Measurements from ENCODE around the gene KANSL3.
"Not testable (repeated sequence)": the region's sequence is repeated elsewhere in the genome, so short reads cannot be mapped to it uniquely, and the experiment has no call there.

The KANSL3 gene

DNA sequence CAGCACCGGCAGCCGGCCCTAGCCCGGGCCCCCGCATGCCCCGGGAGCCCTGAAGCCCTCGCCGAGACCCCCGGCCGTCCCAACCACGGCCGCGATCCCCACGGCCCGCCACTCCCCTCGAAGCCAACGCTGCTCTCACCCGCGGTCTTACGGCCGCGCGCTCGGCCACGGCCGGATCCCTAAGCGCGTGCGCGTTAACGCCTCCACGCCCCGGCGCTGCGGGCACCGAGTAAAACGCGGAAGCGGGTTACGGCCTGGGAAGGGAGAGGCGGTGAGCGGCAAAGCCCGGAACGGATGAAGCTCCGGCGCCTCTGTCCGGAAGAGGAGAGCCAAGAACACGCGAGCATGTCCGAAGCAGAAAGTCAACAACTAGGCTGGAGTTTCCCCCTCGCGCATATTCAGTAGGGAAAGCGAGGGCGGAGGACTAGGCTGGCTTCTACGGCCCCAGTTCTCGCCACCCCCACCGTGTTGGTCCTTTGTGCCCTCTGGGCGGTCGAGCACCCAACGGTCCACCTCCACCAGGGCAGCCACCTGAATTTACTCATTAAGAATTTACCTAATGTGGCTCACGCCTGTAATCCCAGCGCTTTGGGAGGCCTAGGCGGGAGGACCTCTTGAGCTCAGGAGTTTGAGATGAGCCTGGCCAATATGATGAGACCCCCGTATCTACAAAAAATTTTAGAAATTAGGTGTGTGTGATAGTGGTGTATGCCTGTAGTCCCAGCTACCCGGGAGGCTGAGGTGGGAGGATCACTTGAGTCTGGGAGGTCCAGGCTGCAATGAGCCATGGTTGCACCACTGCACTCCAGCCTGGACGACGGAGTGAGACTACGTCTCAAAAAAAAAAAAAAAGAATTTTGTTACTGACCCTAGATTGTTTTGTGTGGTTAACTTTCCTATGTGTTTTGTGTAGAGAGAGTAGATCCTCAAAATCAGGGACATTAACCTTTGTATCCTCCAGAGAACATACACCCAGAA, at the start of gene KANSL3:
TSS of gene KANSL3 (minus strand) at position 169 of the 978 bp plus-strand sequence. CDS start 1,177 bp downstream, outside the sequence.
- DNase-seq (ENCODE audit: low read depth in 2 of 2): peak; percentile 79

DNA sequence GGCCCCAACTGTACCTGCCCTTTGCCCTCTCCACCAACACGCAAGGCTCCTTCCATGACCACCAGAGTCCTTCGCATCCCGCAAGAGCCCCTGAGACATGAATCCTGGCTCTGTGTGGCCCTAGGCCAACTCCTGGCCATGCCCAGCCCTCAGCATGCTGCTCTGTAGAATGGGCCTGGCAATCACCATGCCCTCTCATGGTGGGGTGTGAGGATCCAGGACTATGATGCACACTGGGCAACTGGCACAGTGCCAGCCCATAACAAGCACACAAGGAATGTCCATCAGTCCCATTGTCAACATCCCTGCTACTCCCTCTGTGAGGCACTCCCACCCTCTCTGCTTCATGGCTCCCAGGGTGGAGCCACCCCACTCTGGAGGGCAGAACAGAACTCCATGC, 49.2 kb upstream of the KANSL3 start:
- no peak for DNase-seq (ENCODE audit: low read depth in 2 of 2)

DNA sequence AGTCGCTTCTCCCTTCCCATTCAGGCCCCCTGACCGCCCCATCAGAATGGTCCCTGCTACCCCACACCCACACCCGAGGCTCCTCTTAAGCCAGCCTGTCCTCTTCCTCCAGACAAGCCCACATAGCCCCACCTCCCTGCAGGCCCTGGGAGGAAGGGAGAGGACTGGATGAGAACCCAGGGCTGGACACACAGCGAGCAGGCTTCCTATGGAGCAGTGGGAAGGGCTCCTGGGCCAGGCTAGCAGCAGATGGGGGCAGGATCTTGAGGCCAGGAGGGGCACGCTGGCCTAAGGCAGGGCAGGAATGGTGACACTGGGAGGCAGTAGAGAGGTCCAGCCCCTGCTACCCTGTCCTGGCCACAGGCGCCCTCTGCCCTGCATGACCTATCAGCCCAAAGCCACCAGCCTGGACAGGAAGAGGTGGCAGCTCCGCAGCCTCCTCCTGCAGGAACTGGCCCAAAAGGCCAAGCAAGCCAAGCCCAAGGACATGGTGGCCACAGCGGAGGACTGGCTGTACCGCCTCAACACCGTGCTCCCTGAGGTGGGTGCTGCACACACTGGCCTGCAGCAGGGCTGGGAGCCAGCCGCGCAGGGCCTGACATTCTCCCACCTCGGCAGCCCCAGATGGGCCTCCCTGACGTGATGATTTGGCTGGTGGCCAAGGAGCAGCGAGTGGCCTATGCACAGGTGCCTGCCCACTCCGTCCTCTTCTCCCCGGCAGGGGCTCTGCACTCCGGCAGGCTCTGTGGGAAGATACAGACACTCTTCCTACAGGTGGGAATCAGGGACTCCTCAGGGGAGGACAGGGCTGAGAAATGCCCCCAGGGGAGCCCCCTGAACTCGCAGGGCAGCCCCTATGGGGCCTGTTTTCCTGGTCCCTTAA, 47.7 kb upstream of the KANSL3 start:
- DNase-seq (ENCODE audit: low read depth in 2 of 2): no peak

DNA sequence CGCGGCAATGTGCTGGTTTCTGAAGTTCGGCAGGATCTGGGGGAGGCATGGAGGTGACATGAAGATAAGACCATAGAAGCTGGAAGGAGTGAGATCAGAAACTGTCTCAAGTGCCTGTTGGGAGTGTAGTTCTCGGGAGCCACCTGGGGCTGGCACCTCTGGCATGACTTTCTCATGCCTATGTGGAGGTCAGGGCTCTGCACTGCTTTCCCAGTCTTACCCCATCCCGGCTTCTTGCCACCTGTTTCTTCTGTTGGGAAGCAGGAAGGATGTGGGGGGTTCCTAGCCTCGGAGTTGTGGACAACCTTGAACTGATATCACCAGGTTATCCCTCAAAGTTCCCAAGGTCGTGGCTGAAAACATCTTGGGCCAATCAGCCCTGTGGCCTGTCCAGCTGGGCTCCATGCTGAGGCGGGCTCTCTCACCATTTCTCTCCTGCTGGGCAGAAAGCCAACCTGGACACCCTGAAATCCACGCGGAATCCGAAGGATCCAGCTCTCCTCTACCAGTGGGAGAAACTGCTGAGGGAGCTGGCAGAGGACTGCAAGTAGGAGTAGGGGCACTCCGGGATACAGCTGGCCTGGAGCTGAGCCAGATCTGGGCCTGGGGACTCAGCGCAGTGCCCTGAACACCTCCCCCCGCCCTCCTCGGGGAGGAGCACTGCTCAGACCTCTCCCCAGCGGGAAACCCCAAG, 46.9 kb upstream of the KANSL3 start:
- DNase-seq (ENCODE audit: low read depth in 2 of 2): no peak

DNA sequence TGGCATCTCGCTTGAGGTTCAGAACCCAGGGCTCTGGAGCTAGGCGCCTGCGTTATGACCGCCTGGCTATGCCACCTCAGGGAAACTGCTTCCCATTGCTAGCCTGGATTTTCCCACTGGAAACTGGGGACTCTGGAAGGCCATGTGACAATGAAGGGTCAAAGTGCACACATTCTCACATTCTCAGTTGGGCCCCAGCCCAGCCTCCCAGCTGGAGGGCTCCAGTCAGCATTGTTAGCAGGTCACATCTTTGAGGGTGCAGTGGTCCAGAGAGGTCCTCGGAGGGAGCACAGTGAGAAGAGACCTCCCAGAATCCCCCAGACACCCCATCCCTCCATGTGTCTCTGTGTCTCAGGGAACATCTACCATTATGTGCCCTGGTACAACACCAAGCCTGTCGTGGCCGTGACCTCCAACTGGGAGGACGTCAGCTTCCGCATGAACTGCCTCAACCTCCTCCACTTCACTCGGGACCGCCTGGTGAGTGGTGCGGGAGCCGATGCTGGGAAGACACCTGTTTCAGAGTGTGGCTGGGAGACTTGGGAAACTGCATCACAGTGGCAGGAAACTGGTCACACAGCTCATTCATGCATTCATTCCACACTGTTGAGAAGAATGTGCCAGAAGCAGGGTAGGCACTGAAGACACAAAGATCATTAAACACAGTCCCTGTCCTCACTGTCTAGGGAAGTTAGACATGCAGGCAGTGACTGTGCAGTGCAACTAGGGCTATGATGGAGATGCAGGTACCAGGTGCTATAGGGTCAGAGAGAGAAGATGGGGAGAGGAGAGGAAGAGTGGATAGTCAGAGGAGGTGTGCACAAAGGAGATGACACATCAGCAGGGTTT, 46.1 kb upstream of the KANSL3 start:
- no peak for DNase-seq (ENCODE audit: low read depth in 2 of 2)

DNA sequence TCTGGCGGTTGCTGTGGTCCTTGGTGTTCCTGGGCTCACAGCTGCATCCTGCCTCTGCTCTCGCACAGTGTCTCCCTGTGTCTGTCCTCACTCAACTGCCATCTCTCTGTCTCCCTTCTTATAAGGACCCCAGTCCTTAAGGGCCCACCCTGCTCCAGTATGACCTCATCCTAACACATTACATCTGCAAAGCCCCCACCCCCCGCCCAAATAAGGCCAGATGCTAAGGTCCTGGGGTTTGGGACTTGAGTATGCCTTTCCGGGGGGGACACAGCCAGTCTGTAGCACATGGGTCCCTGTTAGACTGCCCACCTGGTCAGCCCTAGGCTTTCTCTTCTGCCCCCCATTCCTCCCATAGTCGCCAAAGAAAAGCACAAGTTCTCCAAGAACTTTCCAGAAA, 45.2 kb upstream of the KANSL3 start:
- no peak for DNase-seq (ENCODE audit: low read depth in 2 of 2)

DNA sequence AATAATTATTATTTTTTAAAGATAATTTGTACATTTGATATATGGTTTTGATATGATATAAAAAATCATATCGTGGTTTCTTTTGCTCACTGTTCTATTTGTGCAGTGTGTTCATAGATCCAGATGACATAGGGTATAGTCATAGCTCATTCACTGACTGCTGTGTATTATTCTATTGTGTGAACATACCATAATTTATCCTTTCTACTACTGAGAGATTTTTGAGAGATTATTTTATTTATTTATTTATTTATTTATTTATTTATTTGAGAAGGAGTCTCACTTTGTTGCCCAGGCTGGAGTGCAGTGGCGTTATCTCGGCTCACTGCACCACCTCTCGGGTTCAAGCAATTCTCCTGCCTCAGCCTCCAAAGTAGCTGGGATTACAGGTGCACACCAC, 43.4 kb upstream of the KANSL3 start:
- no peak for DNase-seq (ENCODE audit: low read depth in 2 of 2)

DNA sequence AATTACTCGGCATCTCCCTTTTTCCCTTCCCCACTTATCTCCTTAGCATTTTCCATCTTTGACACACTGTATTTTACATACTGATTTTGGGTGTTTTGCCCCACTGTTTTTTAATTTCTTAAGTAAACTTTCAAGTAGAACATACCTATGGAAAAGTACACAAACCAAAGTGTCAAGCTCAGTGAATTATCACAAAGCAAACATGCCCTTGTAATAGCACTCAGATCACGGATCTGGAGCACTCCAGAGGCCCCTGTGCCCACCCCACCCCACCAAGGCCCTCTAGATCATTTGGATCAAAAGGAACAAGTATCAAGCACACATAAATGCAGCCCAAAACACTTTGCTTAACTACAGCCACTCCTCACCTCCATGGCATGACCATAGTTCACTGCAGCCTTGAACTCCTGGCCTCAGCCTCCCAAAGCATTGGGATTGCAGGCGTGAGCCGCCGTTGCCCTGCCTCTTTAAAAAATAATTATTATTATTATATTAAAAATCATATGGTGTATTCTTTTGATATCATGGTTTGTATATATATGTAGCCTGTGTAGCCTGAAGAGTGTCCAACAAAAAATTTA, 42.5 kb upstream of the KANSL3 start:
- no peak for DNase-seq (ENCODE audit: low read depth in 2 of 2)

DNA sequence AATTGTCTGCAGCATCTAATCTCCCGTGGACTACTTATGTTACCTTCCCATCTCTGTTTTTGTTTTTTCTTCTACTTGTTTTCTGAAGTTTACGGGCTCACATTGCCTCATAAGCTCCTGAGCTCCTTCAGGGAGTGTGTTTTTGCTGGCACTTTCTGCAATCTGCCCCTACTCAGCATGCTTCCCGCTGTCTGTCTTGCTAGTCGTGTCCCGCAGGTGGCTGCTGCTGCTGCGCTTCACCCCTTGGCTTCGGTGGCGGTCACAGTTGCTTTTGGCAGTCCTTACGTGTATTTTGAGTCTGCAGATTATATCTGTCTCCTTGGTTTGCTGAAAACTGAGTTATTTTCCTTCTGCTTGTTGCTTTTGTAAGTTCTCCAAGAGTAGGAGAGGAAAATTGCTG, 41.7 kb upstream of the KANSL3 start:
- DNase-seq (ENCODE audit: low read depth in 2 of 2): no peak

DNA sequence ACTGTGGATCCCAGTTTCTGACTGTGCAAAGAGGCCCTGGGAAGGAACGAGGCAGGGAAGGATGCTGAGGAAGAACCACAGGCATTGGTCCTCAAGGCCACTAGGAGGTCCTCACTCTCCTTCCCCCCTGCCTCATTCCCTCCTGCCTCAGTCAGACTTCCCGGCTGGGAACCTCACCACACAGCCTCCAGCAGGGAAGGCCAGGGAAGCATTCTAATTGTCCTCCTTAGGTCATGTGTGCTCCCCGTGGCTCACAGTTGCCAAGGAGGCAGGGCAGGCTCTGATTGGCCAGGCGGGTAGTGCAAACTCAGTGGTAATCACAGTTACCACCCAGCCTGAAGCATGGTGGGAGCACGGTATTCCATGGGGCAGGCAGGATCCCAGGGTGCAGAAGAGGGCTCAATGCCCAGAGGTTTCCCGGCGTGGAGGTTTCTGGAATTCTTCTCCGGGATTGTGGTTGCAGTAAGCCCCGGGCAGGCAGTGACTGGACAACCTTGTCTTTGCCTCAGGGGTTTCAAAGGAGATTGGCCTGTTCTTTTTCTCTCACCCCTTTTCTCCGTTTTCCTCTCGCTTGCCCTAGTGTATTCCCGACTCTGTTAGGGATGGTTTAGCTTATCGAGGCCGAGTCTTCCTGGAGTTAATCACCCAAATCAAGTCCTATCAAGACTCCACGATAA, 31.6 kb upstream of the KANSL3 start:
- DNase-seq (ENCODE audit: low read depth in 2 of 2): no peak

DNA sequence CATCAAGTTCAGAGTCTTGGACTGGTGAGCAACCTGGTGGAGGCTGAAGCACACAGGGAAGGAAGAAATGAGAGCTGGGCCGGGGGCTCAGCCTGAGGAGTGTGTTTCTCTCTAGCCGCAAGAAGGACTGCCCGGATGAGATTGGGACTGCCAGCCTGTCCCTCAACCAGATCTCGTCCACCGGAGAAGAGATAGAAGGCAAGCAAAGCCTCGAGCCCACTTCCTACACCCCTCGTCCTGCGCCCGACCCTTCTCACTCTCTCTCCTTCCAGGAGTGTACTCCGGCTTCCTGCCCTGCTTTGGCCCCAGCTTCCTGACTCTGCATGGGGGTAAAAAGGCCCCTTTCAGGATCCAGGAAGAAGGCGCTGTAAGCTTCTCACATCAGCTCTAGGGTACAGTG, 30.7 kb upstream of the KANSL3 start:
- no peak for DNase-seq (ENCODE audit: low read depth in 2 of 2)

DNA sequence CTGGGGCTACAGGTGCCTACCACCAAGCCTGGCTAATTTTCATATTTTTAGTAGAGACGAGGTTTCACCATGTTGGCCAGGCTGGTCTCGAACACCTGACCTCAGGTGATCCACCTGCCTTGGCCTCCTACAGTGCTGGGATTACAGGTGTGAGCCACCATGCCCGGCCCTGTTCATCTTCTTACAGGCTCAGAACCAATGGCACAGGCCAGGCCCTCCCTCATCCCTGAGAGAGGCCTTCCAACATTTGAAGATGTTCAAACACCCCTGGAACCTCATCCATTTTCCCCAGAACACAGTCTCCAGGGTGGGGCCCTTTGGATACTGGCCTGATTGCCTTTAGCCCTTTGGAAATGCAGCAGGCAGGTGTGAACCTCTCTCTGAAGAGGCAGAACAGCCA, 27.6 kb upstream of the KANSL3 start:
- DNase-seq (ENCODE audit: low read depth in 2 of 2): not testable (repeated sequence)

DNA sequence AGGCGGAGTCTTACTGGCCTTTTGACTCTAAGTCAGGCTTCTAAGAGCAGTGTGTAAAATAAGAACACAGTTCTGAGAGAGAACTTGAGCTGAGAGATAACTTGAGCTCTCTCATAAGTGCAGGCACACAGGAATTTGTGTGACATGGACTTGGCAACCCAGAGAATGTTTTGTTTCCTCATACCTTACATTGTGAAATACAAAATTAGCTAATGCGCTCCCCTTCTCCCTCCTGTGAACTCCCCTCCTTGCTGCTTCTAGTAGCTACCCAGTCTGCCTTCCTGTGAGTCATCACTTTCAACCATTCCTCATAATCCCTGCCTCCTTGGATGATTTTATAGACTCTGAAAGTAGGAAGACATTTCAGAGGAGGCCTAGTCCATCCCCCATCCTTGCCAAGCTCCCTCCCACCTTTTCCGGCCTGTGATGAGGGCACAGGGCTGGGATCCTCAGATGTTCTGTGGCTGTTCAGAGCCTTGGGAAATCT, 27.0 kb upstream of the KANSL3 start:
- DNase-seq (ENCODE audit: low read depth in 2 of 2): no peak

DNA sequence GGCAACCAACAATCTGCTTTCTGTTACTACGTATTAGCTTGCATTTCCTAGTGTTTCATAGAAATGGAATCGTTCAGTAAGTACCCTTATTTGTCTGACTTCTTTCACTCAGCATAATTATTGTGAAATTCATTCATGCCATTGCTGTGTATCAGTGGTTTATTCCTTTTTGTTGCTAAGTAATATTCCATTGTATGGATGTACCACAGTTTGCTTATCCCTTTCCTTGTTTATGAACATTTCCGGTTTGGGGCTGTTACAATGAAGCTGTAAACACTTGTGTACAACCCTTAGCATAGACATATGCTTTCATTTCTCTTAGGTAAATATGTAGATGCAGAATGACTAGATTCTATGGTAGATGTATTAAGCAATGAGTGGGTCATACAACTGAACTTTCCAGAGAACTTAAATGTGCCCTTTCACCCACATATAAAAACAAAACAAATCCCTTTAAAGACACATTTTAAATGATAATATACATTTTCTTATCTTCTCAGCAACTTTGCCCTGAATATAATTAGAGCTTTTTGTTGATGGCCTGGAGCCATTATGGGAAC, 26.3 kb upstream of the KANSL3 start:
- DNase-seq (ENCODE audit: low read depth in 2 of 2): no peak

DNA sequence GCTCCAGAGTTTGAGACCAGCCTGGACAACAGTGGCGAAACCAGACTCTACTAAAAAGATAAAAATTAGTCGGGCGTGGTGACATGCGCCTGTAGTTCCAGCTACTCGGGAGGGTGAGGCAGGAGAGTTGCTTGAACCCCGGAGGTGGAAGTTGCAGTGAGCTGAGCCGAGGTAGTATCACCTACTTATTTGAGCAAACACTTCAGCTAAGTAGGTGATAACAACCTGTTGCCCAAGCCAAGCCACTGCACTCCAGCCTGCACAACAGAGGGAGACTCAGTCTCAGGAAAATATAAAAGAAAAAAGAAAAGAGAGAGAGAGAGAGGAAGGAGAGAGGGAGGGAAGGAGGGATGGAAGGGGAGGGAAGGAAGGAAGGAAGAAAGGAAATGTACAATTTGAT, 25.7 kb upstream of the KANSL3 start:
- no peak for DNase-seq (ENCODE audit: low read depth in 2 of 2)

DNA sequence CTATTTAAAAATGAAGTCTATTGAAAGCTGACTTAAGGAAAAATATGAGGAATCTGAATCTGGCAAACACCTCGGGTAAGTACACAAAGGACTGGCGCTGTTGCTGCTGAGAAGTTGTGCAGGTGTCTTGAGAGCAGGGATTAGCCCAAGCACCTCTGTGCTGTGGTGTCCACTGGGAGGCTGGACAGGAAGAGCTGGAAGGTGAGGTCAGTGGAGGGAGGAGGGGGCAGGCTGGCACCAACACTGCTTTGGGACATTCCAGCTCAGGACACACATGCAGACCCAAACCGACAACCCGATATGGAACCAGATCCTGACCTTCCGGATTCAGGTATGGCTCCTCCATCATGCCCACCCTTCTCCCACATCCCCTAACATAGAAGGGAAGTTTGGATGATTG, 25.1 kb upstream of the KANSL3 start:
- DNase-seq (ENCODE audit: low read depth in 2 of 2): no peak

DNA sequence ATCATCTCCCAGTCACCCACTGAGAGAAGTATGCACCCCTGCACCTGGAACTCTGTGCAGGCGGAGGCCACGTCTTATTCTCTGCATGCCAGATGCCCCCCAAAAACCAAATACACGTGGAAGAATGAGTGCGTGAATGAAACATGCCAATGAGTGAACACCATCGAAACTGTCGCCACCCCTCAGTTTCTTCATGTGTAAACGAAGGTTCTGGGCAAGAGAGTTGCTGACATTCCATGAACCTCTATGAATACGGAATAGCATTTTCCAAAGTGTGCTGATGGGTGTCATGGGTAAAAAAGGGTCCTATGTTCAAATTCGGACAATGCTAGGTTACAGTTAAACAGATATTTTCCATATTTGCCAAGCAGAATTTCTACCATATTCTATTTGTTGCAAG, 24.2 kb upstream of the KANSL3 start:
- DNase-seq (ENCODE audit: low read depth in 2 of 2): no peak

DNA sequence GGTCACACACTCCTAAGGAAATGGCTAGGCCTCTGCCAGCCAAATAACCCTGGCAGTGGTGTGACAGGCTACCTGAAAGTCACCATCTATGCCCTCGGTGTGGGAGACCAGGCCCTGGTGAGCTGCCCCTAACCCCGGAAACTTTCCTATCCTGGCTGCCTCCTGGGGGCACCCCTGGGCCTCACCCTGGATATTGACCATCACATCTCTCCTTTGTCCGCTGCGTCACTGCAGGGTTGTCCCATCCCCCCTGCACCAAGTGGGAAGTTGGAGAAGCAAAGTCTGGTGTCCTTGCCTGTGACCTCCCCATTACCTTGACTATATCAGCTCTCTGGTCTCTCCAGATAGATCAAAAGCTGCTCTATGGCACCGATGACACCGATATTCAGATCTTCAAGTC, 23.2 kb upstream of the KANSL3 start:
- no peak for DNase-seq (ENCODE audit: low read depth in 2 of 2)

DNA sequence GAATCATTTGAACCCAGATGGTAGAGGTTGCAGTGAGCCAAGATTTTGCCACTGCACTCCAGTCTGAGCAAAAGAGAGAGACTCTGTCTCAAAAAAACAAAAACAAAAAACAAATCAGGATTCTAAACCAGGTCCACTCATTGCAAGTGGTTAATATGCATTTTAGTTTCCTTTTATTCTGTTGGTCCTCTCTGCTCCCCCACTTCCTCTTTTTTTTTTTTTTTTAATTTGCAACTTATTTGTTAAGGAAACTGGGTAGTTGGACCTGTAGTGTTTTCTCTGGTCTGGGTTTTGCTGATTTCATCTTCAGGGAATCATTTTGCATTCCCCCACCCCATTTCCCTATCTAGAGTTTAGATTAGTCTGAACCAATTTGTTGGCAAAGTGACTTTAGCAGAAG, 18.4 kb upstream of the KANSL3 start:
- no peak for DNase-seq (ENCODE audit: low read depth in 2 of 2)

DNA sequence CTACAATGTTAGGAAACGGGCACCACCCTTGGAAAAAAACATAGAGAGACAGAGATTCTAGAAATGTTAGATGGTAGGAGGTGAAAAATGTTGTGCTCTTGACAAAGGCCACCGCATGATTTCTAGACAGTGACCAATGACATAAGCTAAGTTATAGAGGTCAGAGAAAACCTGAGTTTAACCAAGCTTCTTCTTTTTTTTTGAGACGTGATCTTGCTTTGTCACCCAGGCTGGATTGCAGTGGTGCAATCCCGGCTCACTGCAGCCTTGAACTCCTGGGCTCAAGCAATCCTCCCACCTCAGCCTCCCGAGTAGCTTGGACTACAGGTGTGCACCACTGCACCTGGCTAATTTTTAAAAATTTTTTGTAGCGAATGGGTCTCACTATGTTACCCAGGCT, 17.4 kb upstream of the KANSL3 start:
- no peak for DNase-seq (ENCODE audit: low read depth in 2 of 2)

Measured in activated CD4-positive, alpha-beta T cell treated with anti-CD3 and anti-CD28 coated beads for 24 hours (primary cell).